K562 (cell line): ENCODE results near the gene VPS45. TPM values are rescaled to one million over a fixed set of nuclear protein-coding genes. Genes with fewer than 3 reads are reported as not detected.

Experiments
- ATAC-seq: fragments of 200-7000 bp; cut with Tn5 transposase; 3 replicates; pipeline ENCODE4 v1.9.1; 2020; ENCODE audit warnings: moderate library complexity
- BruUV-seq: library from RNA; stranded (reverse); fragments of 400-500 nt; replicated peaks from 2 replicates; lab custom pipeline; 2021; lab: Mats Ljungman, UMichigan
- CTCF ChIA-PET: fragments of 300-600 bp; formaldehyde crosslinking; extraction: SDS; loops from one replicate; lab custom pipeline; 2021; ENCODE audit warnings: low intra/inter-chr PET ratio; lab: Yijun Ruan, JAX
- POLR2A ChIA-PET: fragments of 300-600, 350-650 bp; sonication (Branson Sonifier 250); formaldehyde crosslinking; extraction: SDS; loops from one replicate; lab custom pipeline; 2021; ENCODE audit warnings: antibody characterized with exemption, inconsistent platforms; lab: Yijun Ruan, JAX
- DNase-seq, 4 experiments: peaks; one replicate each; pipeline versions ENCODE4 v3.0.0 to v3.0.0-alpha.2; 2011 to 2018; ENCODE audit warnings: low spot score in 3 of 4, mixed read lengths in 3 of 4; ENCODE audit errors: extremely low read depth in 1 of 4
- FAIRE-seq: peaks from 2 replicates; lab custom pipeline; 2011; peaks lifted over from hg19 to GRCh38; lab: Jason Lieb, UNC
- H2AFZ ChIP-seq: 2 replicates; pipeline ENCODE4 v1.6.0; 2011; ENCODE audit warnings: low read depth, low read length, control low read depth, inconsistent platforms
- H3K27ac ChIP-seq: fragments of 200-600 bp; 3 replicates; pipeline ENCODE4 v1.8.0; 2011; ENCODE audit warnings: low read depth, mild to moderate bottlenecking, control low read depth, inconsistent platforms, low read length, moderate library complexity, mixed read lengths; ENCODE audit errors: extremely low read depth
- H3K27me3 ChIP-seq, 2 experiments: fragments of 300-600 bp in 1 of 2; 2 replicates in 1 of 2; 3 replicates in 1 of 2; pipeline versions ENCODE4 v1.6.0 to v1.8.0; 2011; ENCODE audit warnings: inconsistent platforms in 2 of 2, low read length in 2 of 2, mild to moderate bottlenecking in 1 of 2, mixed read lengths in 1 of 2, moderate library complexity in 1 of 2; ENCODE audit not compliant: control insufficient read depth in 2 of 2, insufficient read depth in 2 of 2
- H3K36me3 ChIP-seq: fragments of 300-600 bp; 3 replicates; pipeline ENCODE4 v1.8.0; 2011; ENCODE audit warnings: mild to moderate bottlenecking, low read length, inconsistent platforms; ENCODE audit not compliant: control insufficient read depth, insufficient read depth
- H3K4me1 ChIP-seq, 2 experiments: fragments of 200-600 bp in 1 of 2; replicated peaks in 1 of 2; 2 replicates in 1 of 2; 3 replicates in 1 of 2; pipeline versions ENCODE4 v1.5.1 to v1.8.0; 2011; ENCODE audit warnings: inconsistent platforms in 2 of 2, low read length in 2 of 2, mild to moderate bottlenecking in 1 of 2, mixed read lengths in 1 of 2, moderate library complexity in 1 of 2; ENCODE audit not compliant: control insufficient read depth in 2 of 2, insufficient read depth in 2 of 2
- H3K4me2 ChIP-seq: 2 replicates; pipeline ENCODE4 v1.6.1; 2011; ENCODE audit warnings: low read length, control low read depth, inconsistent platforms, mixed read lengths; ENCODE audit not compliant: insufficient read depth
- H3K4me3 ChIP-seq: fragments of 200-600 bp; sonication (generic), shearing (Covaris generic); 2 replicates; pipeline ENCODE4 v1.5.1; 2016; ENCODE audit warnings: control low read depth, inconsistent platforms
- H3K79me2 ChIP-seq: fragments of 200-600 bp; 3 replicates; pipeline ENCODE4 v1.8.0; 2011; ENCODE audit warnings: low read length, inconsistent platforms; ENCODE audit not compliant: control insufficient read depth, insufficient read depth
- H3K9ac ChIP-seq, 2 experiments: 2 replicates each; pipeline versions ENCODE4 v1.6.0 to v1.6.1; 2011; ENCODE audit warnings: low read depth in 2 of 2, low read length in 2 of 2, control low read depth in 1 of 2, inconsistent platforms in 1 of 2, mild to moderate bottlenecking in 1 of 2, mixed read lengths in 1 of 2; ENCODE audit not compliant: insufficient read depth in 1 of 2
- H3K9me1 ChIP-seq: one replicate; pipeline ENCODE4 v1.6.0; 2011; ENCODE audit warnings: inconsistent platforms, mild to moderate bottlenecking, low read length, moderate library complexity; ENCODE audit not compliant: control insufficient read depth, insufficient read depth
- H3K9me3 ChIP-seq: replicated peaks from 2 replicates; pipeline ENCODE4 v1.5.1; 2011; ENCODE audit warnings: low read depth, low read length, inconsistent platforms; ENCODE audit not compliant: control insufficient read depth, insufficient read depth
- H4K20me1 ChIP-seq: replicated peaks from 2 replicates; pipeline ENCODE4 v1.6.1; 2011; ENCODE audit warnings: low read length, inconsistent platforms, mixed read lengths; ENCODE audit not compliant: control insufficient read depth, insufficient read depth
- ARNT ChIP-seq, 2 experiments: fragments of 450-650 bp; IDR thresholded peaks; 2 replicates each; pipeline ENCODE4 v1.6.1; 2016; ENCODE audit warnings: mild to moderate bottlenecking in 1 of 2
- CHD1 ChIP-seq: fragments of 200-600 bp; sonication (generic); IDR thresholded peaks from one replicate; pipeline ENCODE4 v1.6.1; 2012; ENCODE audit warnings: mild to moderate bottlenecking, moderate library complexity, low read length, inconsistent platforms
- FOXK1 ChIP-seq: sonication (generic); formaldehyde crosslinking; IDR thresholded peaks from 2 replicates; pipeline ENCODE4 v1.8.0; 2022; ENCODE audit warnings: missing genetic modification reagents, mild to moderate bottlenecking, borderline replicate concordance
- HES1 ChIP-seq: fragments of 450-650 bp; IDR thresholded peaks from 2 replicates; pipeline ENCODE4 v1.6.1; 2016; ENCODE audit warnings: low read depth, mild to moderate bottlenecking, moderate library complexity
- LEF1 ChIP-seq: fragments of 450-650 bp; IDR thresholded peaks from 2 replicates; pipeline ENCODE4 v1.6.1; 2016; ENCODE audit warnings: mild to moderate bottlenecking
- MITF ChIP-seq: IDR thresholded peaks from 2 replicates; pipeline ENCODE4 v1.6.1; 2014; ENCODE audit warnings: antibody characterized with exemption
- NELFE ChIP-seq: IDR thresholded peaks from 2 replicates; pipeline ENCODE4 v1.6.1; 2011; ENCODE audit warnings: mild to moderate bottlenecking; ENCODE audit not compliant: insufficient read depth, insufficient read length
- NR1H2 ChIP-seq: sonication (generic); formaldehyde crosslinking; IDR thresholded peaks from 2 replicates; pipeline ENCODE4 v1.4.0; 2020; ENCODE audit warnings: mild to moderate bottlenecking, missing genetic modification reagents
- POLR3A ChIP-seq: IDR thresholded peaks from 2 replicates; pipeline ENCODE4 v1.6.1; 2011; ENCODE audit warnings: borderline replicate concordance, mild to moderate bottlenecking, moderate library complexity; ENCODE audit not compliant: insufficient read length, insufficient read depth; ENCODE audit errors: extremely low read depth
- RBM14 ChIP-seq: fragments of 200-400 bp; formaldehyde crosslinking; IDR thresholded peaks from 2 replicates; pipeline ENCODE4 v1.6.1; 2018; ENCODE audit warnings: low read depth, mild to moderate bottlenecking, low read length, moderate library complexity, borderline replicate concordance; ENCODE audit not compliant: insufficient read depth
- SRSF1 ChIP-seq: fragments of 200-400 bp; formaldehyde crosslinking; IDR thresholded peaks from 2 replicates; pipeline ENCODE4 v1.6.1; 2017; ENCODE audit warnings: mild to moderate bottlenecking, low read depth, low read length, moderate library complexity
- THRAP3 ChIP-seq: fragments of 450-650 bp; IDR thresholded peaks from 2 replicates; pipeline ENCODE4 v1.6.1; 2016; ENCODE audit warnings: mild to moderate bottlenecking, inconsistent platforms, borderline replicate concordance
- ZNF175 ChIP-seq: fragments of 200-800 bp; sonication (Bioruptor generic); IDR thresholded peaks from 2 replicates; pipeline ENCODE4 v1.6.1; 2016; ENCODE audit warnings: low read depth, mild to moderate bottlenecking, missing genetic modification characterization, missing compliant biosample characterization
- ZNF76 ChIP-seq: fragments of 250-450 bp; sonication (Bioruptor Pico); IDR thresholded peaks from 2 replicates; pipeline ENCODE4 v1.4.0; 2020; ENCODE audit warnings: mild to moderate bottlenecking, moderate library complexity, borderline replicate concordance
- ZSCAN29 ChIP-seq: fragments of 450-650 bp; IDR thresholded peaks from 2 replicates; pipeline ENCODE4 v1.6.1; 2017
- WGBS: fragments of 100-300 bp; shearing (Covaris generic); methylation state at CpG from one replicate; pipeline ENCODE4 v1.1.6; 2016; ENCODE audit warnings: low coverage, mixed read lengths; ENCODE audit not compliant: insufficient coverage; ENCODE audit errors: missing lambda C conversion rate; 5-methylcytosine and 5-hydroxymethylcytosine counted together
- in situ Hi-C: fragments of 300-500 bp; cut with MboI; formaldehyde crosslinking; loops from 4 replicates; pipeline ENCODE4 v1.15.0; 2018; ENCODE audit warnings: inconsistent platforms, mixed read lengths
- intact Hi-C: fragments of 100-400 bp; cut with micrococcal nuclease; formaldehyde crosslinking; loops from 2 replicates; pipeline ENCODE4 v1.14.2; 2022
- polyA plus RNA-seq, 8 experiments: library from polyadenylated mRNA; depleted of rRNA in 4 of 8; stranded (reverse) in 5 of 8; unstranded in 3 of 8; fragments of >200 nt; fragmentation: Nextera tagmentation in 2 of 8; fragmentation: Illumina TruSeq in 1 of 8; extraction: Ambion mirVana in 2 of 8; extraction: Trizol in 1 of 8; gene quantifications; 2 replicates each; pipeline versions ENCODE4 v1.2.1 to v1.2.3, GENCODE V29; 2011 to 2014; ENCODE audit warnings: inconsistent platforms in 1 of 8, missing spikeins in 1 of 8
- total RNA-seq, 7 experiments: library from RNA; depleted of rRNA in 6 of 7; stranded (reverse); fragments of >200 nt in 6 of 7; fragmentation: Illumina TruSeq in 2 of 7; extraction: Trizol in 2 of 7; gene quantifications; 2 replicates each; pipeline versions ENCODE4 v1.2.1 to v1.2.3, GENCODE V29; 2011 to 2021; ENCODE audit warnings: low replicate concordance in 1 of 7

Gene VPS45
- total and polyA plus RNA-seq, 9 of the 15 experiments (the other 6 are each of a cell fraction or from before 2014, with no cell fraction given): 17.9 to 48.2 (median 34.4) TPM

GRCh38 chr1:150102986-150103385 lies 35.4 kb downstream of the VPS45 start:
- ChIA-PET CTCF (no interaction called here), POLR2A (interaction anchor here (0.7 to 1.4 kb wide), 3 partner anchors 17 to 63 kb away, joined by 3 to 7 read pairs (median 3); no protein-coding TSS in a partner anchor)
- FAIRE-seq (no peak), DNase-seq (no peak), ATAC-seq (no peak)
- no peaks in the 10 kb centered on the region for H3K9me1 ChIP-seq
- in situ Hi-C loops: no loop called here
- no peak overlapping the region for H3K4me3 ChIP-seq
- intact Hi-C loops: no loop called here
- H3K27ac ChIP-seq: no peak overlapping the region
- no peaks in the 10 kb centered on the region for H3K9me3 ChIP-seq
- BruUV-seq: no TSS peak
- no peaks in the 10 kb centered on the region for H4K20me1 ChIP-seq
- no peaks in the 10 kb centered on the region for H3K79me2 ChIP-seq
- H3K9ac ChIP-seq: no peak overlapping the region
- no peak for TF ChIP-seq FOXK1 (CRISPR knock-in tag)
- TF ChIP-seq HES1: no peak
- no peak for TF ChIP-seq ZNF76 (CRISPR knock-in tag)
- TF ChIP-seq LEF1: no peak
- TF ChIP-seq CHD1: no peak
- no peak for TF ChIP-seq RBM14
- no peak for TF ChIP-seq ZSCAN29
- TF ChIP-seq SRSF1: no peak
- no peak for TF ChIP-seq THRAP3
- no peak for TF ChIP-seq ARNT (IDR thresholded peaks at IDR 0.05)
- no peak for TF ChIP-seq POLR3A
- TF ChIP-seq NR1H2: no peak
- TF ChIP-seq ZNF175 (CRISPR knock-in tag): no peak
- no peak for TF ChIP-seq NELFE
- no peak for TF ChIP-seq MITF
- H3K27me3 ChIP-seq: no peaks in the 10 kb centered on the region
- WGBS: 38% methylated on average over 1 of the region's 1 CpG
- peaks cover 13% of the 10 kb centered on the region; the same call in 2 of the 3 replicates for H3K36me3 ChIP-seq
- H3K4me2 ChIP-seq: no peak overlapping the region
- no peaks in the 10 kb centered on the region for H3K4me1 ChIP-seq
- H2AFZ ChIP-seq: no peak overlapping the region
